Kidney (tissue), 14 donors: ENCODE measurements around the gene KRT2. TPM values are rescaled to one million over a fixed set of nuclear protein-coding genes. Genes with fewer than 3 reads are reported as not detected.

Experiments
- DNase-seq, 5 donors: peaks; one replicate each; pipeline ENCODE4 v3.0.0-alpha.2; 2013 to 2020
- FAIRE-seq: peaks from 2 replicates; lab custom pipeline; 2012; peaks lifted over from hg19 to GRCh38; lab: Jason Lieb, UNC
- H3K27ac ChIP-seq, 2 donors: one replicate each; pipeline ENCODE4 v1.7.0; 2013; ENCODE audit warnings: low read depth in 2 of 2, low read length in 2 of 2, inconsistent platforms in 1 of 2
- H3K27me3 ChIP-seq: one replicate; pipeline ENCODE4 v1.7.1; 2013; ENCODE audit warnings: low read length, inconsistent platforms; ENCODE audit not compliant: control insufficient read depth, insufficient read depth
- H3K36me3 ChIP-seq, 3 donors: one replicate each; pipeline versions ENCODE4 v1.7.0 to v1.7.1; 2013; ENCODE audit warnings: low read length in 3 of 3, control low read depth in 1 of 3, inconsistent platforms in 1 of 3; ENCODE audit not compliant: insufficient read depth in 3 of 3, control insufficient read depth in 2 of 3
- H3K4me1 ChIP-seq, 3 donors: one replicate each; pipeline versions ENCODE4 v1.7.0 to v1.7.1; 2013; ENCODE audit warnings: low read length in 3 of 3, inconsistent platforms in 1 of 3, low read depth in 1 of 3; ENCODE audit not compliant: control insufficient read depth in 2 of 3, insufficient read depth in 2 of 3
- H3K4me3 ChIP-seq, 3 donors: one replicate each; pipeline versions ENCODE4 v1.7.0 to v1.8.1; 2013; ENCODE audit warnings: low read length in 3 of 3, control low read depth in 1 of 3, inconsistent platforms in 1 of 3
- H3K9ac ChIP-seq, 3 donors: one replicate each; pipeline versions ENCODE4 v1.7.0 to v1.7.1; 2013; ENCODE audit warnings: low read length in 3 of 3, control low read depth in 1 of 3, inconsistent platforms in 1 of 3
- H3K9me3 ChIP-seq, 3 donors: one replicate each; pipeline versions ENCODE4 v1.7.0 to v1.7.1; 2013; ENCODE audit warnings: low read length in 3 of 3, control low read depth in 1 of 3, inconsistent platforms in 1 of 3; ENCODE audit not compliant: control insufficient read depth in 2 of 3, insufficient read depth in 1 of 3
- CTCF ChIP-seq: IDR thresholded peaks from 3 replicates; pipeline ENCODE4 v1.5.1; 2012; ENCODE audit warnings: mild to moderate bottlenecking, moderate library complexity, borderline replicate concordance; ENCODE audit not compliant: insufficient read depth; ENCODE audit errors: extremely low read depth
- intact Hi-C: fragments of 100-400 bp; cut with DNase I; formaldehyde crosslinking; loops from one replicate; pipeline ENCODE4 v1.11.1; 2022
- polyA plus RNA-seq: library from polyadenylated mRNA; stranded (reverse); fragments of 350-450 nt; fragmentation: Illumina TruSeq; extraction: RNeasy Lipid Tissue Mini Kit (QIAGEN cat#74804); gene quantifications from one replicate; pipeline ENCODE4 v1.2.3, GENCODE V29; 2014; ENCODE audit warnings: low read depth, low replicate concordance; ENCODE audit not compliant: insufficient read depth
- total RNA-seq: library from RNA; stranded (reverse); fragmentation: NEBNext Ultra II Directional; extraction: Animal tissue kit (Norgen Biotek cat#: 25700); gene quantifications from one replicate; pipeline ENCODE4 v1.2.1, GENCODE V29; 2021
- donor health status: control.
- donor health status: control.
- donor health status: control.
- donor health status: control.
- donor health status: control.
- donor health status: DM: yes; HTN: yes; CAD: no.
- donor health status: Normal renal cell carcinoma (clear cell type).

Gene KRT2
- total and polyA plus RNA-seq, 2 donors from 2014 or later = not detected

GRCh38 chr12:52693261-52693660 lies 41.2 kb upstream of the KRT2 start:
- H3K36me3 ChIP-seq = no peaks in the 10 kb centered on the region
- no peak for TF ChIP-seq CTCF
- H3K9ac ChIP-seq = no peak overlapping the region
- FAIRE-seq (no peak), DNase-seq (no peak)
- intact Hi-C loops = no loop called here
- no peak overlapping the region for H3K27ac ChIP-seq
- H3K27me3 ChIP-seq = peaks cover 3% of the 10 kb centered on the region
- no peaks in the 10 kb centered on the region for H3K9me3 ChIP-seq
- H3K4me1 ChIP-seq = peaks cover 0 to 3% (median 0%) of the 10 kb centered on the region in 3 donors
- no peak overlapping the region for H3K4me3 ChIP-seq

- H3K27ac ChIP-seq = no peak overlapping the region
- H3K9me3 ChIP-seq = no peaks in the 10 kb centered on the region
- DNase-seq = no peak
- TF ChIP-seq CTCF = no peak
- intact Hi-C loops = no loop called here
- no peak overlapping the region for H3K9ac ChIP-seq
- peaks cover 3% of the 10 kb centered on the region for H3K27me3 ChIP-seq
- no peak for FAIRE-seq
- H3K4me1 ChIP-seq = peaks cover 0 to 3% (median 0%) of the 10 kb centered on the region in 3 donors
- no peak overlapping the region for H3K4me3 ChIP-seq
- no peaks in the 10 kb centered on the region for H3K36me3 ChIP-seq
Observed at GRCh38 chr12:52692254-52692653, 40.2 kb upstream of the KRT2 start.

- H3K27me3 ChIP-seq = peaks cover 3% of the 10 kb centered on the region
- FAIRE-seq = no peak
Observed at GRCh38 chr12:52691841-52692150, 39.8 kb upstream of the KRT2 start.

More at GRCh38 chr12:52691841-52692150, 39.8 kb upstream of the KRT2 start:
- no peak for TF ChIP-seq CTCF
- intact Hi-C loops = no loop called here
- H3K36me3 ChIP-seq = no peaks in the 10 kb centered on the region
- H3K9ac ChIP-seq = no peak overlapping the region
- no peak for DNase-seq
- peaks cover 0 to 3% (median 0%) of the 10 kb centered on the region in 3 donors for H3K4me1 ChIP-seq
- no peak overlapping the region for H3K27ac ChIP-seq
- H3K4me3 ChIP-seq = no peak overlapping the region
- H3K9me3 ChIP-seq = no peaks in the 10 kb centered on the region
